Measurements from ENCODE around the gene GYPC.

Gene GYPC

GRCh38 chr2:126733795-126734194 is 77.8 kb downstream of the GYPC start:
- Histone ChIP-seq H3K36me3 (replicated peaks; ENCODE audit: low read depth, low read length) (no peaks in the 10 kb centered on the region), H3K9me3 (ENCODE audit: insufficient read depth, low read length) (no peaks in the 10 kb centered on the region), H3K4me2 (ENCODE audit: low read length) (no peak overlapping the region), H3K27me3 (ENCODE audit: low read depth, low read length) (no peaks in the 10 kb centered on the region), H3K9ac (ENCODE audit: low read length) (no peak overlapping the region), H3K79me2 (ENCODE audit: low read length) (no peaks in the 10 kb centered on the region), H2AFZ (ENCODE audit: low read depth, low read length) (no peak overlapping the region), H3K4me3 (ENCODE audit: low read length) (no peak overlapping the region), H3K27ac (ENCODE audit: low read length) (no peak overlapping the region), H4K20me1 (ENCODE audit: insufficient read depth, low read length) (no peaks in the 10 kb centered on the region), H3K4me1 (ENCODE audit: low read length) (no peaks in the 10 kb centered on the region)
- TF ChIP-seq EZH2phosphoT487 (IDR thresholded peaks at IDR 0.05; ENCODE audit: low read depth) (no peak), CTCF (IDR thresholded peaks at IDR 0.05; ENCODE audit: low read depth, low read length) (no peak)

- Histone ChIP-seq H4K20me1 (ENCODE audit: insufficient read depth, low read length) (no peaks in the 10 kb centered on the region), H3K27me3 (ENCODE audit: low read depth, low read length) (no peaks in the 10 kb centered on the region), H3K36me3 (replicated peaks; ENCODE audit: low read depth, low read length) (no peaks in the 10 kb centered on the region), H3K4me2 (ENCODE audit: low read length) (no peak overlapping the region), H3K4me3 (ENCODE audit: low read length) (no peak overlapping the region), H3K79me2 (ENCODE audit: low read length) (no peaks in the 10 kb centered on the region), H3K27ac (ENCODE audit: low read length) (no peak overlapping the region), H3K9me3 (ENCODE audit: insufficient read depth, low read length) (no peaks in the 10 kb centered on the region), H2AFZ (ENCODE audit: low read depth, low read length) (no peak overlapping the region), H3K4me1 (ENCODE audit: low read length) (no peaks in the 10 kb centered on the region), H3K9ac (ENCODE audit: low read length) (no peak overlapping the region)
- no peak for TF ChIP-seq EZH2phosphoT487 (IDR thresholded peaks at IDR 0.05; ENCODE audit: low read depth)
- TF ChIP-seq CTCF (IDR thresholded peaks at IDR 0.05; ENCODE audit: low read depth, low read length) = no peak
Observed at GRCh38 chr2:126736133-126736874, 80.3 kb downstream of the GYPC start.

- Histone ChIP-seq H3K36me3 (replicated peaks; ENCODE audit: low read depth, low read length) (no peaks in the 10 kb centered on the region), H3K4me2 (ENCODE audit: low read length) (no peak overlapping the region), H3K9me3 (ENCODE audit: insufficient read depth, low read length) (no peaks in the 10 kb centered on the region), H3K4me1 (ENCODE audit: low read length) (no peaks in the 10 kb centered on the region), H3K4me3 (ENCODE audit: low read length) (no peak overlapping the region), H4K20me1 (ENCODE audit: insufficient read depth, low read length) (no peaks in the 10 kb centered on the region), H3K79me2 (ENCODE audit: low read length) (no peaks in the 10 kb centered on the region), H3K9ac (ENCODE audit: low read length) (no peak overlapping the region), H3K27me3 (ENCODE audit: low read depth, low read length) (no peaks in the 10 kb centered on the region), H3K27ac (ENCODE audit: low read length) (no peak overlapping the region), H2AFZ (ENCODE audit: low read depth, low read length) (no peak overlapping the region)
- no peak for TF ChIP-seq EZH2phosphoT487 (IDR thresholded peaks at IDR 0.05; ENCODE audit: low read depth)
- TF ChIP-seq CTCF (IDR thresholded peaks at IDR 0.05; ENCODE audit: low read depth, low read length) = no peak
Observed at GRCh38 chr2:126739141-126739540, 83.2 kb downstream of the GYPC start.

GRCh38 chr2:126744640-126745039 is 88.7 kb downstream of the GYPC start:
- H3K4me2 ChIP-seq (ENCODE audit: low read length) = no peak overlapping the region
- H3K27ac ChIP-seq (ENCODE audit: low read length) = no peak overlapping the region
- H3K36me3 ChIP-seq (replicated peaks; ENCODE audit: low read depth, low read length) = no peaks in the 10 kb centered on the region
- no peaks in the 10 kb centered on the region for H3K27me3 ChIP-seq (ENCODE audit: low read depth, low read length)
- no peaks in the 10 kb centered on the region for H3K4me1 ChIP-seq (ENCODE audit: low read length)
- no peak overlapping the region for H3K4me3 ChIP-seq (ENCODE audit: low read length)
- H3K9me3 ChIP-seq (ENCODE audit: insufficient read depth, low read length) = no peaks in the 10 kb centered on the region
- H2AFZ ChIP-seq (ENCODE audit: low read depth, low read length) = no peak overlapping the region
- no peak overlapping the region for H3K9ac ChIP-seq (ENCODE audit: low read length)
- TF ChIP-seq EZH2phosphoT487 (IDR thresholded peaks at IDR 0.05; ENCODE audit: low read depth) = no peak
- TF ChIP-seq CTCF (IDR thresholded peaks at IDR 0.05; ENCODE audit: low read depth, low read length) = no peak
- no peaks in the 10 kb centered on the region for H4K20me1 ChIP-seq (ENCODE audit: insufficient read depth, low read length)
- H3K79me2 ChIP-seq (ENCODE audit: low read length) = no peaks in the 10 kb centered on the region
